Stimulated activated CD4-positive, alpha-beta T cell treated with anti-CD3 and anti-CD28 coated beads, Interleukin-1b, Interleukin-23, amount 100 ng/mL, for 24 hours (primary cell): ENCODE data around the gene CHST11.
"Not testable (repeated sequence)": the region's sequence is repeated elsewhere in the genome, so short reads cannot be mapped to it uniquely, and the experiment has no call there.

Experiments
- DNase-seq, 4 experiments: peaks; one replicate each; pipeline ENCODE4 v3.0.0-alpha.2; 2020; ENCODE audit warnings: low read depth in 4 of 4, low spot score in 1 of 4

CHST11 gene

DNA sequence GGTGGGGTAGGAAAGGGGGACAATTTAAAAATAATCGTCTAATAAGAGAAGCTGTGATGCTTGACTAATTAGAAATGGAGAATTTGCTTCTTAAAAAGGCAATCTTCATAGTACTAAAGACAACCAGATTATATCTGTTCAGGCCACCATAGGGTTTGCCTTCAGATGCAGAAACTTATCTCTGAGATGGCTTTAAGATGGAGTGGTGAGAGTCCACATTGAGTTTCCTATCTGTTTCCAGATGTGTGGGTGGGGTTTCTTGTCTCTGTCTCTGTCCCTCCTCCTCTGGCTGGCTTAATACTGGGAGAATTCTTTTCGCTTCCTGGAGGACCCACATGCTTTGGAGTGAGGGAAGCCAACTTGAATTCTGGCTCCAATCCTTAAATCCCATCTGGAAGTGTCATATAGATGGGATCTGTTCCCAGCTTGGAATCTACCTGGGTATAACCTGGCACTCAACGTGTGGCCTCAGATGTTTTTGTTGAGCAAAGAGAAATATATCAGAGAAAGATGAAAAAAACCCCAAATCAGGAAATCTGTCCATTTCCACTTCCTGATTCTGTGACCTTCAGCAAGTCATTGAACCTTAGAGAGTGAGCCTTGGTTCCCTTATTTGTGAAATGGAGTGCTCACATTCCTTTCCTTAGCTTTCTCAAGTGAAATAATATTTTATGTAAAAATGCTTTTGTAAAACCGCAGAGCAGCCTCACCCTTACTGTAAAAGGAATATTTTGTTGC, 66.4 kb downstream of the CHST11 start:
- DNase-seq, result no peak

DNA sequence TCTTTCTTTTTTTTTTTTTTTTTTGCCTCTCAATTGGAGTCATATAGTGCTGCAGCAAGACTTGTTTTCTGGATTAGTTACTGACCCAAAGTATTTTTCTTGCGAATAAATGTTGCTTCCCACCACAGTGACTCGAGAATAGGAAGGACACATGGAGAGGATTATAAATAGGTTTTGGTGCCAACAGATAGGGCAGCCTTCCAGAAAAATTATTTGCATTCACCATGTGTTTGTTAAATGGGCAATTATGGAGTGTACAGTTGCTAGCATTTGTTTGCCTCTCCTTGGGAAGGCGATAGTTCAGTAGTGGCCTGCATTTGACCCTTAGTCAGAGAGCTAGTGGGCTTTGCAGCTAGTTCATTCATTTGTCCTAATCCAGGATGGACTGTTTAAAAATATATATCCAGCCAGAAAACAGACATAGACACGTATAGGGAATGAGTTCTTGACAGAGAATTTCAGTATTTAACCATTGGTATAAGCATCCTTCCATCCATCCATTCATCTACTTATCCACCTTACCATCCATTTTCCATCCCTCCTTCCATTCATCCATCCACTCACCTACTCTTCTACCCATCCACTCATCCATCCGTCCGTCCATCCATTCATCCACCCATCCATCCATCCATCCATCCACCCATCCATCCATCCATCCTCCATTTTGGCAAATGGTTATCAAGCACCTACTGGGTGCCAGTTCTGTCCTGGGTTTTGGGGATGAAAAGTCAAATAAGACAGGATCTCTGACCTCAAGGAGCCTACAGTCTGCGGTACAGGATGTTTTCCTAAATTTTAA, 67.5 kb downstream of the CHST11 start:
- no peak for DNase-seq

DNA sequence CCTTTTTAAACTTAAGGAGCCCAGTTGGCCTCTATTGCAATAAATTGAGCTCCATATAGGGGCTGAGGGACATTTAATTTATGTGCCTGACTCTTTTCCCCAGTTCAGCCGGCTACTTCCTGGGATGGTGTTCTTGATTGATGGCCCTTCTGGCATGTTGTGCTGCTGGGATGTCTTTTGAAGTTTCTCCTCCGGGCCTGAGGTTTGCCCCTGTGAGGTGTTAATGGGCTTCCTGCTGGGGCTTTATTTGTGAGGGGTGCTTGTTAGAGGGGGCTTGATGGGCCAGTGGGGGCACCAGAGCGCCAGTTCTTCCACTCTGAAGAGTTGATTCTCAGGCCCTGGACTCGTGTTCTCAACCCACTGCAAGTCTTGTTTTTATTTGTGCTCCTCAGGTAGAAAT, 69.6 kb downstream of the CHST11 start:
- DNase-seq, result no peak

DNA sequence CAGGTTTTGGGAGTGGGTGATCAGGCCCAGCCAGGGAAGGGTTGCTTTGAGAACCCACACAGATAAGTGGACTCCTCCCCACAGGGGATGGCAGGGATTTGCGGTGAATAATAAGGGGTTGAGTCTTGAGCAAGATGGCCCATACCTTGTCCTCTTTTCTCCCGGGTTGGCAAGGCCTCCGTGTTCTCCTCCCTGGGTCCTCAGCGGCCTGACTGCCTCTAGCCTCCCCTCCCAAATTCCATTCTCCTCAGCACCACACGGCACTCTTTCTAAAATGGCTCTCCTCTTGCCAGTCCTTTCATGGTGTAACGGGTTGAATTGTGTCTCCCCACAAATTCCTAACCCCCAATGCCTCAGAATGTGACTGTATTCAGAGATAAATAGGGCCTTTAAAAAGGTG, 70.0 kb downstream of the CHST11 start:
- DNase-seq, result no peak

DNA sequence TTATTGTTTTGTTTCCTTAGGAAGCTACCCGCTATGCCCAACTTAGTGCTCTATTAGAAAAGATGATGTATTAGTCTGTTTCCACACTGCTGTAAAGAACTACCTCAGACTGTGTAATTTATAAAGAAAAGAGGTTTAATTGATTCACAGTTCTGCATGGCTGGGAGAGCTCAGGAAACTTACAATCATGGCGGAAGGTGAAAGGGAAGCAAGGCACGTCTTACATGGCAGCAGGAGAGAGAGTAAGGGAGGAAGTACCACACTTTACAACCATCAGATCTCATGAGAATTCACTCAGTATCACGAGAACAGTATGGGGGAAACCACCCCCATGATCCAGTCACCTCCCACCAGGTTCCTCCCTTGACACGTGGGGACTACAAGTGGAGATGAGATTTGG, 70.9 kb downstream of the CHST11 start:
- not testable (repeated sequence) for DNase-seq

DNA sequence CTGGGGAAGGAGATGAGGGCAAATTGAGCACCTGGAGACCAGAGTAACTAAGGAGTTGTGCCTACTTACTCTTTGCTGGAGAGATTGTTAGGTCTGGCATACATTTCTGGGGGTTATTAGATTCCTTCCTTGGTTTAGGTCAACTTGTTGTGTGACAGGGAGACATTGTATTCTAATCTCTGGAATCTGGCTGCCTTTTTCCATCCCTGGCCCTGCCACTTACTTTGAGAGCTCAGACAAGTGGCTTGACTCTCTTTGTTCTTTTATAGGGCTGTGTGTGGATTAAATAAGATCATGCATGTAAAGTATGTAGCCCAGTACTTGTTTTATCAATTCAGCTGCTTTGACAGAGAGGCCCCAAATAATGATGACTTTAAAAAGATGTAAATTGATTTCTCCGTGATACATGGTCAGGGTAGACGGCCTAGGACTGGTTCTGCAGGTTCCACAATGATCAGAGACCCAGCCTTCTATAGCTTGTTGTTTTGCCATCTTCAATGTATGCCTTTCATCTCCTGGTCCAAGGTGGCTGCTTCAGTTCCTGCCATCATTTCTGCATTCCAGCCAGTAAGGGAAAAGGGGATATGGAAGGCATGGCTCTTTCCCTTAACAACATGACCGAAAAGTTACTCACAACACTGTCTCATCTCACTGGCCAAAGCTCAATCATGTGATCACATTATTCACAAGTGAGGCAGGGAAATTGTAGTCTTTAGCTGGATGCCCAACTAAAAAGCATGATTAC, 72.6 kb downstream of the CHST11 start:
- no peak for DNase-seq

DNA sequence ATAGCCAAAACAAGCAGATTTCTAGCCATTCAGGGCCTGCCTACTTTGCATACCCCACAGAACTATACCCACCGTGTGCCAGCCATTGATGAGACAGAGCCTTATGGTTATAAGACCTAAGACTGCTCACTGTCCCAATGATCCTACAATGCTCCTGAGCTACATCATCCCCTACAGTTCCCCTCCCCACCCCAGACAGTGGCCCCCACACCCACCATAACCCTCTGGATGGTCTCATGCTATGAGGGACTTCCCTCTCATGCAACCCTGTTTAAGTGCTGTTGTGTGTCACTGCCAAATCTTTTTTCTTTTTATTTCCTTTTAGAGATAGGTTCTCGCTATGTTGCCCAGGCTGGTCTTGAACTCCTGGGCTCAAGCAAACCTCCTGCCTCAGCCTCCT, 75.9 kb downstream of the CHST11 start:
- no peak for DNase-seq

DNA sequence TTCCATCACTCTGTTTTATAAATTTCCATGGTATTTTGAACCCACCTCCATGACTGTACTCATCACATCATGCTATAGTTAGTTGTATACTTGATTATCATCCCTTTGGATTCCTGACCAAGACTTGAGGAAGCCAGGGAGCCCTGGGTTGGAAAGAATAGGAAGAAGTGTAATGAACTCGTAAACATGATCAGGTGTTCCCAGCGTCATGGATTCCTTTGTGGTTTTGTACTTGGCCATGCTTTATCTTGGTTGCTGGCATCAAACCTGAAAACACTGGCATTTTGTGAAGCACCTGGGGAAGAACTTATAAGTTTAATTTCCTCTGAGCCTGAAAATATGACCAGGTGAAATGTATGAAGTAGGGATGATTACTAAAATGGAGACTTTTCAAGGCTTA, 76.4 kb downstream of the CHST11 start:
- DNase-seq, result no peak

DNA sequence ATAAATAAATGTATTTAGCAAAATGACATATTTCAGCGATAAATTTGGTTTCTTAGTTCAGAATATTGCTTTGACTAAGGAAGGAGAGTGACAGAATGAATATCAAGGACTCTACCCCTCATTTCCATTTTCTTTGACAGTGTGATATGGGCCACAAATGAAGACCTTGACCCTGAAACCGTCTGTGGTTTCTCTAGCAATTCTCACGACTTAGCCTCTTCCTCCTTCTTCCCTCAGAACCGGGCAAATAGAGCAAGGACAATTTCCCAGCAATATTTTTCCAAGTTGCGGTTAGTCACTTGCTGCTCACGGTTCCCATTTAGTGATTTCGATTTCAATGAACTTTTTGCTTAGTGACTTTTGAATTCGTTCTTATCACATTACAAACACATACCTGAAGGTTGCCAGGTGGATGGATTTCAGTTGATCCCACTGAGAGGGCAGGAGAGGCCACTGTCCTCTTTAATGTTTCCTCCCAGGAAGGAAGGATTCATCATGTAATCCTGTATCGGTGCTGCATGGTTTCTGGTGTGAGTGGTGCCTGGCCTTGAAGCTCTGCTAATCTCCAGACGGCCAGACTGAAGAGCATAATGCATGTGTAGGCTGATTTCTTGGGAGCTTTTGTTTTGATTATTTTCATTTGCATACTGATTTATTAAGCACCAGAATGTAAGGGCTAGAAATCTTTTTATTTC, 77.6 kb downstream of the CHST11 start:
- no peak for DNase-seq

DNA sequence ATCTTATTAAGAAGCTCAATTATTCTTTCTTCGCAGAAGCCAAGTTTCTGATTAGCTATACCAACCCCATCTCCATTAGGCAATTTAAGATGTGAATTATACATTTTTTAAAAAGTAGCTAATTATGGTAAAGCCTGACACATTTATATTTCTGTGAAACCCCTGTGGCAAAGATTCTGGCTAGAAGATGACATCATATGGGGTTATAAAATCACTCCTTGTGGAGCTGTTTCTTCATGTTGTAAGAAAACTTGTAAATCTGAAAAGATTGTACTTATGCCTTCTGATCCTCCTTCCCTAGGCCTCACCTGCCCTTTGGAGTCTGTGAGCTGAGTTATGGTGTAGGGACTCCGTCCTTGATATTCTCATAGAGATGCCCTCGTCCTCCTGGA, 78.1 kb downstream of the CHST11 start:
- DNase-seq, result no peak

DNA sequence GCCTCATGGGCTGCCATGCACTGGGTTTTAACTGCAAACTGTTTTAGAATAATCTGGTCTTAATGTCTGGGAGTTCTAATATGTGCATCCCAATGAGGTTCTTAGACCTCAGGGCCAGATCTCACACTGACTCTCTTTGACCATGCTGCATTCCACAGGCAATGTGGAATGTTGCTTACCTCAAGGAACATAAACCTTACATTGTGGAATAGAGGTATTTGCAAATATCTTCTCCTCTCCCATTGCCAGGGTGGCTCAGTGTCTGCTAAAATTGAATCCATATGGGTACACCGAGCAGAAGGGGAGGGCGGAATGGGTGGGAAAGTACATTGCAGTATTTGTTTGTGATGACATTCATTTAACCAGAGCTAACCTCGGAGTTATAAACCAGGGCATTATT, 78.6 kb downstream of the CHST11 start:
- no peak for DNase-seq

DNA sequence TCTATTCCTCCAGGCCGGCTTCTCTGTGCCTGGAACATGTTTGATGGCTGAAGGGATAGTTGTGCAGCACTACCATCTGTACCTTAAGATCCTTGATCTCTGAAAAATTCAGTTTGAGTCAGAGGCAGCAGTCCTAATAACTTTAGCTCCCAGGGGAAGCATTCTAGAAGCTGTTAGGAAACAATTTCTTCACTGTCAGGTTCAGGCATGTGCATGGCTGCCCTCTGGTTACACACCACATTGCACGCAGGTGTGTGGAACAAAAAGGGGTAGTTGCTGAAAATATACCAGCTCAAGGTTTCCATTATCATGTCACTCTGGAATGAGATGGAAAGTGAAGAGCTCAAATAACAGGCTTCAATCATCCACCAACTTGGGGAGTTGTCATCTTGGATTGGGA, 80.1 kb downstream of the CHST11 start:
- DNase-seq, result no peak

DNA sequence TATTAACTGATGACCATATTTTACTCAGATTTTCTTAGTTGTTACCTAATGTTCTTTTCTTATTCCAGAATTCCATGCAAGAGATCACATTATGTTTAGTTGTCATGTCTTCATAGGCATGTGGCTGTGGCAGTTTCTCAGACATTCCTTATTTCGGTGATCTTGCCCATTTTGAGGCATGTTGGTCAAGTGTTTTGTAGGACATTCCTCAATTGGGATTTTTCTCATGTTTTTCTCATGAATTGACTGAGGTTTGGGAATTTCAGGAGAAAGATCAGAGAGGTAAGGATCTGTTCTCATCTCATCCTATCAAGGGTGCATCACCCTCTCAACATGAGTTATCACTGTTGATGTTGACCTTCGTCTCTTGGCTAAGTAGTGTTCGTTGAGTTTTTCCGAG, 81.3 kb downstream of the CHST11 start:
- no peak for DNase-seq

DNA sequence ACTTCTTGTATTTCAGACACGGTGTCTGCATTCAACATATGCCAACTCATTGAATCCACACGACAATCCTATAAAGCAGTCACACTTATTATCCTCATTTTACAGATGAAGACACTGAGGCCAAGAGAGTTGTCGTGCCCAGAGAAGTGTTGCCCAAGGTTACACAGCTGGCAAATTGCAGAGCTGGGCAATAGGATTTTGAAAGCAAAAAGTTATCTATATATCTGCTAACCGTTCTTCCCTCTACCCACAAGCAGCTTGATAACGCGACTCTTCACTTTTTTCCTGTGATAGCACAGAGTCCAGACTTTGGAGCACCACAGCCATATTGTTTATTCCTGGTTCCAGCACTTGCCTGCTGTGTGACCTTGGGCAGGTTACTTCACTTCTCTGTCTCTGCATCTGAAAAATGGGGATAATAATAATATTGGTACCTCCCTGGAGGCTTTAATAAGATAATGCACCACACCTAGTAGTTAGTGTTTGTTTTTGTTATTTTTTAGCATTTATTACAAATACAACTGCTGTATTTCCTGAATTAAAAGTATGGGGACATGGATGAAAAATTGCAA, 82.2 kb downstream of the CHST11 start:
- no peak for DNase-seq

DNA sequence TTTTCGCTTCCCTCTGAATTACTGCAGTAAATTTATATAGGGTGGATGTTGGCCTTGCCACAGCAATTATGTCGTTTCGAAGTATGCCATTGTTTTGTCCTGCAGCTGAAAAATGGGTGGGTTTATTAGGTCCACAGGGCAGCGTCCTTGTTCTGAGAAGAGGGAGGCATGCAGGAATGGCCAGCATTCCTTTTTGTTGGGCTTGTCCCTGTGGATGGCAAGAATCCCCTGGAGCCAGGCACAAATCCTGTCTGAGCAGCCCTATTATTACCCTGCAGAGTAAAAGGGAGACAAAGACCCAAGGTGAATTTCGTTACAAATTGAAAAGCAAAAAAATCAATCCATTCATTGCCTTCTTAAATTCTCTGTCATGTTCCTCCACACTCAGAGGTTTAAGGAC, 88.1 kb downstream of the CHST11 start:
- no peak for DNase-seq

DNA sequence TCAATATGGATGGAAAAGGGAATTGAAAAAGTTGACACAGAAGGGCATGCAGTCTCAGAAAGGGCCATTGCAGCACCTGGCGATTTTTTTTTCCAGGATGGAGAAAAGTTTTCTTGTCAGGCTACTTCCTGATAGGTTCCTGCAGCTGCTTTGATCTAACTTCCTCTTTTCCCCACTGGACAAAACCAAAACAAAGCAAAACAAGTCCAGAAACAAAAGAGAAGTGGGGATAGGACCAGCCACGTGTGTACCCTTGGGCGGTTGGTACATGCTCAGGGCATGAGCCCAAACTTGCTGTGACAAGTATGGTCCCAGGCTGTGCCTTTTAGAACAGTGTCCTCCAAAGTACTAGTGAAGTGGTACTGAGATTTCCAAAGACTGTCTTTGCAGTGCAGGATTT, 89.8 kb downstream of the CHST11 start:
- DNase-seq, result no peak

DNA sequence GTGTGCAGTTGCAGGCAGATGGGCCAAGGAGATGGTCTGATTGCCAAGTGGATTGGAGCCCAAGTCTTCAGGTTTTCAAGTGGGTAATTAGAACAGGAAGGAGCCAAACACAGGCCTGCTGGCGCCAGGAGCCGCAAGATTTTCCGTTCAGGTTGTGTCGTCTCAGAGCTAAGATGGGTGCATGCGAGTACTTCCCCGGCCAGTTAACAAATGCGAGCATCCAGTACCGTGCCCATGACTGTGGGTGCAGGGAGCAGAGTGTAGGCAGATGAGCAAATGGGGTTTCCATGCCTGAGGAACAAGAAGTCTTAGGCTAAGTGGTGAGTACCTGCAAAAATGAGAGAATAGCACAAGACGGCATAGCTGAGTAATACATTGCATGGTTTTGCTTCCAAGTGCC, 90.5 kb downstream of the CHST11 start:
- DNase-seq, result no peak

DNA sequence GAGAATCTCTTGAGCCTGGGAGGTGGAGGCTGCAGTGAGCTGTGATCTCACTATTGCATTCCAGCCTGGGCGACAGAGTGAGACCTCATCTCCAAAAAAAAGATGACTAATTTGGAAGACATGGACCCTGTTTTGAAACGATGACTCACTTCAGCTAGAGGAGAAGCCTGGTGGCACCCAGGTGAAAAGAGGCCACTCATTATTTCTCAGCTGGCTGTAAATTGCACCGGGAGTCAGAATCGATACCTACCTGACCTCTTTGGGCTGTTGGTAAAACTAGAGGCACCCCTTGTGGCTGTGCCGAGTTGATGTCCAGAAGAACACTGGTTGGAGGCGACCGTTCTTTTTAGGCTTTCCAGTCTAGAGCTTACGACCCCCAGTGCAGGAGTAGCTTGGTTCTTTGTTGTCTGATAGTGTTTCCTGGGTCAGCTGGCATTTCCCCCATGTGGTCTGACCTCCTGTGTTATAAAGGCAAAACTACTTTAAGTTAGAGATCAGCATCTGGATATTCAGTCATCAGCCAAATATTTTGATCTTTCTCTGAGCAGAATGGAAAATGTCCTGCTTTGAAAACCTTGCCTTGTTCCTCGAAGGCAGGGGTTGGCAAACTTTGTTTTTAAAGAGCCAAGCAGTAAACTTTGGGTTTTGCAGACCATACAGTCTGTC, 93.2 kb downstream of the CHST11 start:
- DNase-seq, result no peak

DNA sequence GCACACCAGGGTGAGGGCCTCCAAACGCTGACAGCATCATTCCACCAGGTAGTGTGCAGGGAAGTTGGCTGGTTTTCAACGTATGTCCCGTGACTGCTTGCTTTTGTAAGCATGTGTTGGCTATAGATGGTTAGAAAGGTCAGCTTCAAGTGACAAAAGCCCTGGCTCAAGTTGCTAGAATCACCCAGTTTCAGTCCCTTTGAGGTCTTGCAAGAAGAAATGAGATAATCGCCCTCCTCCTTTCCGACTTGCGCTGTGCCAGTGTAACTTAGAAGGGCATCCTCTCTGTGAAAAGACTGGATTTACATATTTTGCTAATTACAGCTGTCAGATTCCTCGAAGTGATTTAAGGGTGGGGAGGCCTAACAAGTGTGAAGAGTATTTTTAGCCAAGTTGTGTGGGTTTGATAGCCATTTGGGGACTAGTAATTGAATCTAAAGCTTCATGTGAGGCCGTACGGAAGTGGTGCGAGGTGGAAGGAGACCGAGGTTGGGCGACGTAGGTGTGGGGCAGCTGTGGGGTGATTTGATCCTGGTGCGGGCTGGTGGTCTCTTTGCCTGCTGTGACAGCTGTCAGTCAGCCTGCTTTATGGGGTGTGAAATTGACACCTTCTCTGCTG, 94.7 kb downstream of the CHST11 start:
- no peak for DNase-seq

DNA sequence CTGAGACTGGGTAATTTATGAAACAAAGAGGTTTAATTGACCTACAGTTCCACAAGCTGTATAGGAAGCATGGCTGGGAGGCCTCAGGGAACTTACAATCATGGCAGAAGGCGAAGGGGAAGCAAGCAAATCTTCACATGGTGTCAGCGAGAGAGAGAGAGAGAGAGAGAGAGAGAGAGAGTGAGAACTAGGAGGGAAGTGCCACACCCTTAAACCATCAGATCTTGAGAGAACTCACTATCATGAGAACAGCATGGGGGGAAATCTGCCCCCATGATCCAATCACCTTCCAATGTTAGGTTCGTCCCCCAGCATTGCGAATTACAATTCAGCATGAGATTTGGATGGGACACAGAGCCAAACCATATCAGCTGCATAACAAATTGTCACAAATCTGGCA, 96.7 kb downstream of the CHST11 start:
- DNase-seq, result no peak
